KMS-11 (cell line): ENCODE measurements around the gene OTOP2.

Experiments used
- H2AFZ ChIP-seq: fragments of 200-600 bp; sonication (generic); 2 replicates; pipeline ENCODE4 v1.6.1; 2016; ENCODE audit warnings: antibody characterized with exemption, mixed run types, low read depth
- H3K27ac ChIP-seq: fragments of 200-600 bp; sonication (generic); 2 replicates; pipeline ENCODE4 v1.6.1; 2016; ENCODE audit warnings: mild to moderate bottlenecking, mixed run types
- H3K27me3 ChIP-seq: fragments of 200-600 bp; sonication (generic); 2 replicates; pipeline ENCODE4 v1.6.1; 2017; ENCODE audit warnings: mild to moderate bottlenecking, low read depth, mixed run types, moderate library complexity; ENCODE audit not compliant: insufficient read depth
- H3K36me3 ChIP-seq: fragments of 200-600 bp; sonication (generic); 2 replicates; pipeline ENCODE4 v1.6.1; 2017; ENCODE audit warnings: mild to moderate bottlenecking, mixed run types; ENCODE audit not compliant: insufficient read depth
- H3K4me1 ChIP-seq: fragments of 200-600 bp; sonication (generic); 2 replicates; pipeline ENCODE4 v1.6.1; 2016; ENCODE audit warnings: mild to moderate bottlenecking, low read depth, mixed run types; ENCODE audit not compliant: poor library complexity, severe bottlenecking
- H3K4me2 ChIP-seq: fragments of 200-600 bp; sonication (generic); 2 replicates; pipeline ENCODE4 v1.7.0; 2016; ENCODE audit warnings: mild to moderate bottlenecking, mixed run types
- H3K4me3 ChIP-seq: fragments of 200-600 bp; sonication (generic); IDR thresholded peaks from 2 replicates; pipeline ENCODE4 v1.6.1; 2017; ENCODE audit warnings: low read depth, low read length, mixed read lengths; ENCODE audit not compliant: insufficient read depth
- H3K79me2 ChIP-seq: fragments of 200-600 bp; sonication (generic); 2 replicates; pipeline ENCODE4 v1.6.1; 2016; ENCODE audit warnings: low read depth, mixed run types; ENCODE audit not compliant: insufficient read depth
- H3K9ac ChIP-seq: fragments of 200-600 bp; sonication (generic); 2 replicates; pipeline ENCODE4 v1.6.1; 2016; ENCODE audit warnings: mild to moderate bottlenecking, mixed run types
- H4K20me1 ChIP-seq: fragments of 200-600 bp; sonication (generic); 2 replicates; pipeline ENCODE4 v1.6.1; 2016; ENCODE audit warnings: mild to moderate bottlenecking, mixed run types; ENCODE audit not compliant: insufficient read depth
- TF ChIP-seq, protein P1 (sequence below): fragments of 200-600 bp; sonication (generic); conservative IDR thresholded peaks from 2 replicates; pipeline ENCODE4 v1.6.1; 2017; ENCODE audit warnings: low read depth, mild to moderate bottlenecking, antibody characterized with exemption, low read length, moderate library complexity, mixed read lengths

Gene OTOP2

DNA sequence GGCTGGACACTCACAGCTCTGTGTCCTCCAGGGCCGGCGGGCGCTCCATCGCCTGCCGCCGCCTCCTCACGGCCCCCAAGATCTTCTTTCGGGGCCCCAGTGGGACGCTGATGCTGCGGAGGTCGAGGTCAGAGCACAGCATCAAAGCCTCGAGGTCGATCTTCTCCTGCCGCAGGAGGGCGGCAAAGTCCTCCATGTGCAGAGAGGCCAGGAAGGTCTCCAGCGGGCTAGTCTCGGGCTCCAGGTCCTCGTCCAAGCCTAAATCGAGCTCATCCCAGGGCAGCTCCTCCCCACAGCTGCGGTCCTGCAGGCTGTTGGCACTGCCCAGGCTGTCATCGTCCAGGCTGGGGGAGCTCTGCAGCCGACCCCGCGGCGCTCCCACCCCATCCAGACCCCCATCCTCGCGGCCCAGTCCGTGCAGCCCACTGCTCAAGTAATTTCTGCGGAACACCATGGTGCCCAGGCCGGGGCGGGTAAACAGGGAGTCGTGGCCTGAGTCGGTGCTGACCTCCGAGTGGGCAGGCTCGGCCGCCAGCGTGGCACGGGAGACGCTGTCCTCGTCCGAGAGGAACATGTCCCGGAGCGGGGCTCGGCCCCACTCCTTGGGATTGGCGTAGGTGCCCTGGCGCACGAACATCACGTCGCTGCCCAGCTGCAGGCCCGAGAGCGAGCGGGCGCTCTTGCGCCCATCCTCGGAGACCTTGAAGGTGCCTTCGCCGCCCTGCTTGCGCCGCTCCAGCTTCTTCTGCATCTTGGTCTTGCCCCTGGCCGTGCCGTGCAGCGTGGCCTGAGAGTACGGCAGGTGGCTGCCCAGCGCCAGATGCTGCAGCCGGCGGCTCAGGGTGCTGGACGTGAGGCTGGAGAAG lies 4.4 kb upstream of the OTOP2 start:
- Histone ChIP-seq H3K4me2 (no peak overlapping the region), H2AFZ (no peak overlapping the region), H4K20me1 (no peaks in the 10 kb centered on the region), H3K27me3 (peaks cover 40% of the 10 kb centered on the region), H3K27ac (no peak overlapping the region), H3K79me2 (no peaks in the 10 kb centered on the region), H3K9ac (no peak overlapping the region), H3K4me1 (no peaks in the 10 kb centered on the region), H3K36me3 (no peaks in the 10 kb centered on the region), H3K4me3 (no peak overlapping the region)
- TF ChIP-seq, protein P1, sequence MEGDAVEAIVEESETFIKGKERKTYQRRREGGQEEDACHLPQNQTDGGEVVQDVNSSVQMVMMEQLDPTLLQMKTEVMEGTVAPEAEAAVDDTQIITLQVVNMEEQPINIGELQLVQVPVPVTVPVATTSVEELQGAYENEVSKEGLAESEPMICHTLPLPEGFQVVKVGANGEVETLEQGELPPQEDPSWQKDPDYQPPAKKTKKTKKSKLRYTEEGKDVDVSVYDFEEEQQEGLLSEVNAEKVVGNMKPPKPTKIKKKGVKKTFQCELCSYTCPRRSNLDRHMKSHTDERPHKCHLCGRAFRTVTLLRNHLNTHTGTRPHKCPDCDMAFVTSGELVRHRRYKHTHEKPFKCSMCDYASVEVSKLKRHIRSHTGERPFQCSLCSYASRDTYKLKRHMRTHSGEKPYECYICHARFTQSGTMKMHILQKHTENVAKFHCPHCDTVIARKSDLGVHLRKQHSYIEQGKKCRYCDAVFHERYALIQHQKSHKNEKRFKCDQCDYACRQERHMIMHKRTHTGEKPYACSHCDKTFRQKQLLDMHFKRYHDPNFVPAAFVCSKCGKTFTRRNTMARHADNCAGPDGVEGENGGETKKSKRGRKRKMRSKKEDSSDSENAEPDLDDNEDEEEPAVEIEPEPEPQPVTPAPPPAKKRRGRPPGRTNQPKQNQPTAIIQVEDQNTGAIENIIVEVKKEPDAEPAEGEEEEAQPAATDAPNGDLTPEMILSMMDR, result no peak

GRCh38 chr17:74920306-74920620 lies 3.8 kb upstream of the OTOP2 start:
- no peak overlapping the region for H3K27ac ChIP-seq
- no peaks in the 10 kb centered on the region for H3K4me1 ChIP-seq
- H2AFZ ChIP-seq, result no peak overlapping the region
- no peak overlapping the region for H3K4me3 ChIP-seq
- no peak overlapping the region for H3K4me2 ChIP-seq
- TF ChIP-seq, protein P1, result no peak
- H4K20me1 ChIP-seq, result no peaks in the 10 kb centered on the region
- H3K79me2 ChIP-seq, result no peaks in the 10 kb centered on the region
- H3K9ac ChIP-seq, result no peak overlapping the region
- no peaks in the 10 kb centered on the region for H3K36me3 ChIP-seq
- peaks cover 42% of the 10 kb centered on the region for H3K27me3 ChIP-seq

DNA sequence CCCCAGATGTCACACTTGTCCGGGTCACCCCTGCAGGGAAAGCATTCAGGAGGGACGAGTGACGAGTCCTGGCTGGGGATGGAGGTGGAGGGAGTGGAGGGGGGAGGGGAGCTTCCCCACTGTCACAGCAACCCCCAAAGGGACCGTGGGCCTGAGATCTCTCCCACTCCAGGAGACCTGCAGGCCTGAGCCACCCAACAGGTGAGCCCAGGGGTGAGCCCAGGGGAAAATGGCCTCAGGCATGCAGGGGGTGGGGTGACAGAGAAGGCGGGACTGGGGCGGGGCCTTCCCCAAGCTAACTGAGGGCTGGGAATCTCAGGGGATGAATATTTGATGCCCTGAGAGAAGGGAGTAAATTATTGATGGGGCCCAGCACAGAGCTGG lies 3.4 kb upstream of the OTOP2 start:
- H3K4me2 ChIP-seq, result no peak overlapping the region
- no peak overlapping the region for H3K4me3 ChIP-seq
- H3K27ac ChIP-seq, result no peak overlapping the region
- no peak overlapping the region for H3K9ac ChIP-seq
- peaks cover 42% of the 10 kb centered on the region for H3K27me3 ChIP-seq
- no peaks in the 10 kb centered on the region for H3K79me2 ChIP-seq
- no peaks in the 10 kb centered on the region for H3K4me1 ChIP-seq
- H3K36me3 ChIP-seq, result no peaks in the 10 kb centered on the region
- H4K20me1 ChIP-seq, result no peaks in the 10 kb centered on the region
- no peak overlapping the region for H2AFZ ChIP-seq
- TF ChIP-seq, protein P1, result no peak

DNA sequence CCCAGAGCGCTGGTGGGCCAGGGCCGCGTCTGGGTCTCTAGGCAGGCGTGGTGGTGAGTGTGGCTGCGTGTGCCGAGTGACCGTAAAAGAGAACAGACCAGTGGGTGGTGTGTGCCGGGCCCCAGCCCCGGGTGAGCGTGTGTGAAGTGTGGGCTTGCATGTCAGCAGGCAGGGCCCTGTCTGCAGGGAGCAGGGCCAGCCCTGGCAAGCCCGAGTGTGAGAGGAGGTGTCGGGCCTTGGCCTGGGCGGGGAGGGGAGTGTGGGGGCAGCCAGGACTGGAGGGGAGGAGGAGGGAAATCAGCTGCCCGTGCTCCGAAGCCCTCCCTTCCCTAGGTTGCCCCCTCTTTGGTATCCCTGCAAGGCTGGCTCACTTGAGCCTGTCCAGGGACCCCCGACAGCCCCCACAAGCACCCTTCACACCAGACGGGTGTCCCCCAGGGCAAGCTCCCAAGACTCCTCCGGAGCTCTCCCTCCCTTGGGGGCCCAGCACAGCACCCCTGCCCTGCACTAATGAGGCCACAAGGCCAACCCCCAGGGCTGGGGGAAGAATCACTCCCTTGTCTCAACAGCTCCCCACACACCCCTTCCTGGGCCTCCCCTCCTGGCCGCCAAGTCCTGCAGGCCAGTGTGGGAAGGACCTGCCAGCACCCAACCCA lies 2.9 kb upstream of the OTOP2 start:
- Histone ChIP-seq H3K27ac (no peak overlapping the region), H3K9ac (no peak overlapping the region), H2AFZ (no peak overlapping the region), H3K36me3 (no peaks in the 10 kb centered on the region), H3K79me2 (no peaks in the 10 kb centered on the region), H3K4me3 (no peak overlapping the region), H3K27me3 (peaks cover 44% of the 10 kb centered on the region), H4K20me1 (no peaks in the 10 kb centered on the region), H3K4me2 (no peak overlapping the region), H3K4me1 (no peaks in the 10 kb centered on the region)
- TF ChIP-seq, protein P1, result no peak
